Adrenal gland (tissue), 5 donors: ENCODE data around the gene PGD.

ENCODE experiments used
- POLR2A ChIP-seq, 2 donors: fragments of 450-650 bp; IDR thresholded peaks; one replicate each; pipeline ENCODE4 v1.6.1; 2017; ENCODE audit warnings: antibody characterized with exemption in 2 of 2, mild to moderate bottlenecking in 2 of 2, moderate library complexity in 1 of 2
- TF ChIP-seq, protein P1 (sequence below), 6 experiments: fragments of 450-650 bp in 4 of 6; fragments of 200-600 bp in 2 of 6; sonication (generic) in 1 of 6; IDR thresholded peaks; 1 replicate in 5 of 6; 2 replicates in 1 of 6; pipeline versions ENCODE4 v1.5.1 to v1.8.0; 2016 to 2021; ENCODE audit warnings: antibody characterized with exemption in 6 of 6, mild to moderate bottlenecking in 2 of 6, moderate library complexity in 1 of 6
- donor health status: DM: no; HTN: no; CAD: no.

DNA sequence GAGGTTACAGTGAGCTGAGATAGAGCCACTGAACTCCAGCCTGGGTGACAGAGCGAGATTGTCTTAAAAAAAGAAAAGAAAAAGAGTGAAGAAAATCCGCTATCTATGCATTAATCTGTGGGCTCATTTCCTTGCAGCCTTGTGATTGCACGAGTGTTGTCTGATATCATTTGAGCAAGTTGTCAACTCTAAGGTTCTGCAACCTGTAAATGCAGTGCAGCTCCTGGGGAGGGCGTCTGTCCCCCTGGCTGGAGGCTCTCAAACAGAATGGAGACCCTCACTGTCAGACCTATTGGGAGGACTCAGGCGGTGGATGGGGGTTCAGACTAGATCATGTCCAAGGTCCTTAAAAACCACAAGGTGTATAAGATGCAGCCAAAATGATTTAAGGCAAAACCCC lies 57.2 kb downstream of the PGD start:
- no peak for TF ChIP-seq POLR2A (IDR thresholded peaks at IDR 0.05)
- TF ChIP-seq, protein P1, sequence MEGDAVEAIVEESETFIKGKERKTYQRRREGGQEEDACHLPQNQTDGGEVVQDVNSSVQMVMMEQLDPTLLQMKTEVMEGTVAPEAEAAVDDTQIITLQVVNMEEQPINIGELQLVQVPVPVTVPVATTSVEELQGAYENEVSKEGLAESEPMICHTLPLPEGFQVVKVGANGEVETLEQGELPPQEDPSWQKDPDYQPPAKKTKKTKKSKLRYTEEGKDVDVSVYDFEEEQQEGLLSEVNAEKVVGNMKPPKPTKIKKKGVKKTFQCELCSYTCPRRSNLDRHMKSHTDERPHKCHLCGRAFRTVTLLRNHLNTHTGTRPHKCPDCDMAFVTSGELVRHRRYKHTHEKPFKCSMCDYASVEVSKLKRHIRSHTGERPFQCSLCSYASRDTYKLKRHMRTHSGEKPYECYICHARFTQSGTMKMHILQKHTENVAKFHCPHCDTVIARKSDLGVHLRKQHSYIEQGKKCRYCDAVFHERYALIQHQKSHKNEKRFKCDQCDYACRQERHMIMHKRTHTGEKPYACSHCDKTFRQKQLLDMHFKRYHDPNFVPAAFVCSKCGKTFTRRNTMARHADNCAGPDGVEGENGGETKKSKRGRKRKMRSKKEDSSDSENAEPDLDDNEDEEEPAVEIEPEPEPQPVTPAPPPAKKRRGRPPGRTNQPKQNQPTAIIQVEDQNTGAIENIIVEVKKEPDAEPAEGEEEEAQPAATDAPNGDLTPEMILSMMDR (IDR thresholded peaks at IDR 0.05): no peak
